GM12878 (cell line): Measurements from ENCODE around the gene PLPP3.

Experiments used
- EZH2 ChIP-seq: IDR thresholded peaks from 2 replicates; pipeline ENCODE4 v1.6.1; 2012; ENCODE audit warnings: low read depth, mild to moderate bottlenecking, control low read depth, inconsistent platforms, low read length, borderline replicate concordance; ENCODE audit not compliant: control insufficient read depth
- REST ChIP-seq: IDR thresholded peaks from 2 replicates; pipeline ENCODE4 v1.6.1; 2012; ENCODE audit warnings: mild to moderate bottlenecking, low read depth, low read length
- TAF1 ChIP-seq: IDR thresholded peaks from 2 replicates; pipeline ENCODE4 v1.6.1; 2011; ENCODE audit warnings: mild to moderate bottlenecking, low read depth, low read length, borderline replicate concordance
- ZBTB4 ChIP-seq: fragments of 450-650 bp; formaldehyde crosslinking; IDR thresholded peaks from 2 replicates; pipeline ENCODE4 v1.4.0; 2022; ENCODE audit warnings: mild to moderate bottlenecking, moderate library complexity

- TF ChIP-seq ZBTB4 (CRISPR knock-in tag) (no peak), REST (no peak), TAF1 (no peak), EZH2 (no peak)
Observed at GRCh38 chr1:56543783-56544612, 35.4 kb downstream of the PLPP3 start.
